Measurements from ENCODE around the gene KRT34.

GRCh38 chr17:41391535-41391934, 9.4 kb upstream of the KRT34 start:
- TF ChIP-seq CTCF (IDR thresholded peaks at IDR 0.05; ENCODE audit: low read depth, low read length): no peak
- TF ChIP-seq EZH2phosphoT487 (IDR thresholded peaks at IDR 0.05; ENCODE audit: low read depth): no peak
